NCI-H2196 treated with DMSO at 0.1 percent for 48 hours (cell line): ENCODE measurements around the gene MSANTD2.

Experiments
- DNase-seq: peaks from one replicate; lab custom pipeline; 2025; ENCODE audit not compliant: unreplicated experiment; lab: John Stamatoyannopoulos, UW

Gene MSANTD2

DNA sequence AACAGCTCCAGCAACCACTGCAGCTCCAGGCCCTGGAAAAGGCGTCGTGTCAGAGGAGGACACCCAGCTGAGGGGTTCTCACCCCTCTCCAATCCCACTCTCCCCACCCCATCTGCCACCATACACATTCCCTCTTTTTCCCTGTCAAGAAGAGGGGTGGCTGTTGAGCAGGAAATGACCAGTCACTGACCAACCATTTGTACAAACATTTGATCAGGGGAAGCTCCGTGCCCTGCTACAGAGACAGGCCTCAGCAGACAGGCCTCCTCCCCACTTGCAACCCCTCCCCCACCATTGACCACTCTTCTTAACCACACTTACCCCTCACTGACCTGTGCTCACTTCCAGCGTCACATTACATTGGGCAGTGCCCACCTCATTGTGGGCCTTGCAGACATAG is 45.9 kb downstream of the MSANTD2 start:
- no peak for DNase-seq

GRCh38 chr11:124753624-124754023 is 46.6 kb downstream of the MSANTD2 start:
- DNase-seq: no peak

GRCh38 chr11:124753205-124753604 is 47.0 kb downstream of the MSANTD2 start:
- no peak for DNase-seq

DNA sequence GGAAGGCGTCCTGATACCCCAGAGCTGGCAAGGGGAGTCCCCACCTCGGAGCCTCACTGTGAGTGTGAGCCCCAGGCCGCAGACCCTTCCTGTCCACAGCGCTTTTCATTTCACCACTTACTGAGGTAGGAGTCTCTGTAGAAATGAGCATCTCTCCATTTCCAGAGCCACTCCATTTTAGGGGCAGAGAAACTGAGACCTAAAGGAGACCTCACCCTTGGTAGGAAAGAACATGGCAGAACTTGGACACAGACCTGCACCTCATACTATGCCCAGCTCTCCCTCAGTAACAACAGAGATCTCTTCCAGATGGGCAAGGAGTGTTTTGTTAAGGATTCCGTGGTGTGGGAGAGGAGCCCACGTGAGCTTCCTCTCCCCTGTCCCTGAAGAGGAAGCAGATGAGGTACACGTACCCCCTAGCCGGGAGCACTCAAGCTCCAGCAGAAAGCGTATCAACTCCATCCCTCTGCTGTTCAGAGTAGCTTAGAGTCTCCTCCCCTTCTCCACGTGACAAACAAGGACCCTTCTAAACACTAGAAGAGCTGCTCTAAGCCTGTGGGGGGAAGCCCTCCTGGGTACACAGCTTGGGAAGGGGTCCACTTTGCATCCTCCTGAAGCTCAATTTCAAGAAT is 47.6 kb downstream of the MSANTD2 start:
- DNase-seq: no peak

DNA sequence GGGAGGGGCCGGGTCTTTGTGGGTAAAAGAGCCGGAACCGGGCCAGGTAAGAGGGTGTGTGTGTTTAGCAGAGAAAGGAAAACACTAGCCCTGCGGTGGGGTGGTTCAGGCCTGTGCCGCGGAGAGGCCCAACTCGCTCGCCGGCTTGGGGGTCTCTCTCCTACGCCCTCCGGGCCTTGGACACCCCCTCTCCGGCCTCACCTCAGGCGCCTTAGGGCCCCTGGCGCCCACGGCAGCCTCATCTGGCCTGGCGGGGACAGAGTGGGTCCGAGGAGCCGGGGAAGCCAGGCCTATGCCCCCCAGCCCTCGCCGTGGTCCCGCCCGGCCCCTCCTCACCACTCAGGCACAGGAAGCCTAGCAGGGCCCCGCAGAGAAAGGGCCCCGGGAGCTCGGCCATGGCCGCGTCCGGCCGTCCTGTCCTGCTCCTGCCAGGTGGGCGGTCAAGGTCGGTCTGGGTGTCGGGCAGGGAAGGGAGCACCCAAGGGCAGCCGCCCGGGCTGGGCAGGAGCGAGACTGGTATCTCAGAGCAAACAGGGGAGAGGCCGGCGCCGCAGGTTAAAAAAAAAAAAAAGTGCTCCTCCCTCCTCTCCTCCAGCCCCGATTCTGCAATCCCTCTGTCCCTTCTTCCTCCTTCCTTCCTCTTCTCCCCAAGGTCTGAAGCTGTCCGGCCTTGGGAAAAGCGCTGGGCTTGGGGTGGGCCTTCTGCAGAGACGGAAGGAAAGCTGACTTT is 48.3 kb downstream of the MSANTD2 start, which contains the start of gene VSIG2:
Gene VSIG2 (minus strand): TSS at position 515 of the 730 bp plus-strand sequence. CDS start 118 bp downstream, at position 397.
- DNase-seq: no peak

DNA sequence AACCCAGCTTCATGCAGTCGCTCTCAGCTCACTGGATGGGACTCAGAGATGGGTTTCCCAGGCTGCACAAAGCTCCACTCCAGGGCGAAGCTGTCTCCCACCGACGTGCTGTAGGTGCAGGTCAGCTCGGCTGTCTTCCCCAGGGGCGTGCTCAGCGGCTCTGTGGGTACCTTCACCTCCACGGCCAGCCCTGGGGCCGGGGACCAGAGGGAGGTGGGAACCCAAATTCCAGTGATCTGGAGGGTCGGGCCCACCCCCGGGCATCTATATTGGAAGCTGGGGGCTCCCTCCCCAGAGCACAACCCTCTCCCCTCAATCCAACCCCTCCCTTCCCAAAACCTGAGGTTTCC is 48.8 kb downstream of the MSANTD2 start:
- no peak for DNase-seq

DNA sequence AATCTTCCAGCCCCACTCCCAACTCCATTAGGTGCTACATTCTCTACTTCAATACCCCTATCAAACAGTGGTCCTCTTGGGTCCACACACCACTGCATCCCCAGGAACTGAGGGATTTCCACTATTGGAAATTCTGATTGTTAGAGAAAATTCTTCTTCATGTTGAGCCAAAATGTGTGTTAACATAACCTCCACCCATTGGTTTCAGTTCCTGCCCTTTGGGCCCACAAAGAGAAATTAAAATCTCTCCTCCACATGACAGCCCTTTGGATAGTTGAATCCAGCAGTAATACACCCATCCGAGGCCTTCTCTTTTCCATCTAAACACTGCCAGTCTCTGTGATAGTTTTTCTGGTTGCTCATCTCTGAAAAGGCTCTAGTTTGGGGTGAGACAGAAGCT is 50.3 kb downstream of the MSANTD2 start:
- no peak for DNase-seq

- no peak for DNase-seq
These were observed 51.5 kb downstream of the MSANTD2 start for GRCh38 chr11:124748481-124749343.

GRCh38 chr11:124748100-124748418 is 52.1 kb downstream of the MSANTD2 start:
- no peak for DNase-seq

GRCh38 chr11:124747406-124748099 is 52.7 kb downstream of the MSANTD2 start:
- no peak for DNase-seq

GRCh38 chr11:124746621-124747243 is 53.5 kb downstream of the MSANTD2 start:
- peak; percentile 76 for DNase-seq

- DNase-seq: no peak
These were observed 54.2 kb downstream of the MSANTD2 start for GRCh38 chr11:124745835-124746620.

DNA sequence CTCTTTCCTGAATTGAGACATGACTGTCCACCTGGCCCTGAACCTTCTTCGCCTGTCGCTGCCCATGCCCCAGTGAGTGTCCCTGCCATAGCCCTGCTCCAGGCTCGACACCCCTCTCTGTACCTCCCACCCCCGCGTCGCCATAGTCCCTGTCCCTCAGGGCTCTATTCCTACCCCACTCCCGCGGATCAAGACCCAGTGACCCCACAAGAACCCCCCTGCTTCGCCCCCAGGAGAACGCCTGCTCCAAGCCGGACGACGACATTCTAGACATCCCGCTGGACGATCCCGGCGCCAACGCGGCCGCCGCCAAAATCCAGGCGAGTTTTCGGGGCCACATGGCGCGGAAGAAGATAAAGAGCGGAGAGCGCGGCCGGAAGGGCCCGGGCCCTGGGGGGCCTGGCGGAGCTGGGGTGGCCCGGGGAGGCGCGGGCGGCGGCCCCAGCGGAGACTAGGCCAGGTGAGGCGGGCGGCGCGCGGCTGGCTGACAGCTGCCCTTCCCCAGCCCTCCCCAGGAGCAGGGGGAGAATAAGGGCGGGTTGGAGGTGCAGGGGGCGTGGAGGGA is 54.9 kb downstream of the MSANTD2 start:
- no peak for DNase-seq

- no peak for DNase-seq
These were observed 57.2 kb downstream of the MSANTD2 start for GRCh38 chr11:124743050-124743449.

- no peak for DNase-seq
These were observed 57.7 kb downstream of the MSANTD2 start for GRCh38 chr11:124742555-124742954.

DNA sequence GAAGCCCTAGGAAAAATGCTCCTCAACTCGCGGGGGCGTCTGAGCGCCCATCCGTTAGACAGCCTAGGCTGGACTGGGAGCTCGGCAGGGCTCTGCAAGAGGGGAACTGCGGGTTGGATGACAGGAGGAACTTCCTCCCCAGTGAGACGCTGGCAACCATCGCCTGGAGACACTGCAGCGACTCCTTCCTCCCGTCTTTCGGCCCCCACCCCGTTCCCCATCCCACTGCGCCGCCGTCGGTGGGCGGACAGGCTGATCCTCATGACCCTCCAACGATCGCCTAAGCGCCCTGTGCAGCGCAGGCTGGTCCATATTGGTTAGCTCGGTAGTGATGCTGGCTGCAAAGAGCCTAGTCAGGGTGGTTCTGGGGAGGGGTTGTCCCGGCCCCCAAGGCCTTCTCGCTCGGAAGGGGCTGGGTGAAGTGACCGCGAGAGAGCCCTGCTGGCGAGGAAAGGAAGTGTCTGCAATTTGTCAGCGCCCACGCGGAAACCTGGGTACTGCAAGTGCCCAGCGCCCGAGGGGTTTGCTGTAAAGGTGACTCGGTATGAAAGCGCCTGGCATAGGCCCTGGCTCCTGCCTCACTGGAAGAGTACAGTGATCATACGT is 59.8 kb downstream of the MSANTD2 start:
- no peak for DNase-seq

DNA sequence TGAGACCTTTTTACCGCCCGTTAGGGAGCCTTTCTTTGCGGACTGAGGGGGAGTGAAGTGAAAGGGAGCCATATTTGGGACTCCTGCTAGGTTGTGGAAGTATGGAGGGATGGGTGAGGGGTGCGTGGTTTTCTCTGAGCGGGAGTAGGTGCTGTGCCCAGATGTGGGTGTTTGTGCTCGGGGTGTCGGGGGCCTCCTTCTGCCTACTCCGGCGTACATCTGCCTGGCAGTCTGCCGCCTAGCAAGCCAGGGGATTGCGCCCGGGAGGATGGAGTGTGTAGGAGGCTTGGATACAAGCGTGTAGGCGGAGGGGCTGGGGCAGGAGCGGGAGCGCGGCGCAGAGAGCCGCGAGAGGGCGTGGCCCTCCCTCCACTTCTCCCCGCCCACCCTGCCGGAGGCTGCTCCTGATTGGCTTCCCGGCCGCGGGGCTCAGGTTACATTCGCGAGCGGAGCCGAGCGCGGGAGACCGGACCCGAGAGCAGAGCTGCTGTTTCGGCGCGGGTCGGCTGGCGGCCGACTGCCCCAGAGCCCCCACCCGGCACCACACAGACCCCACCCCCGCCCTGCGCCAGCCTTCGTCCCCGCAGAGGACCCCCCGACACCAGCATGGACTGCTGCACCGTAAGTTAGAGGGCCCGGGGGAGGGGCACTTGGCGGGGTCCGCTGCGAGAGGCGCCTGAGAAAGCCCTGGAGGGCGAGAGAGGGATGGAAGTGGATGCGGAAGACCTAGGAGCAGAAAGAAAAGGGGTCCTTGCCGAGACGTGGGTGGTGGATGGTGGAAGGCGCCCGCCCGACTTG is 60.5 kb downstream of the MSANTD2 start, which contains the start of gene NRGN:
Gene NRGN (plus strand): TSS at position 464 of the 798 bp plus-strand sequence. CDS start 143 bp downstream, at position 607.
- peak; percentile 93 for DNase-seq

DNA sequence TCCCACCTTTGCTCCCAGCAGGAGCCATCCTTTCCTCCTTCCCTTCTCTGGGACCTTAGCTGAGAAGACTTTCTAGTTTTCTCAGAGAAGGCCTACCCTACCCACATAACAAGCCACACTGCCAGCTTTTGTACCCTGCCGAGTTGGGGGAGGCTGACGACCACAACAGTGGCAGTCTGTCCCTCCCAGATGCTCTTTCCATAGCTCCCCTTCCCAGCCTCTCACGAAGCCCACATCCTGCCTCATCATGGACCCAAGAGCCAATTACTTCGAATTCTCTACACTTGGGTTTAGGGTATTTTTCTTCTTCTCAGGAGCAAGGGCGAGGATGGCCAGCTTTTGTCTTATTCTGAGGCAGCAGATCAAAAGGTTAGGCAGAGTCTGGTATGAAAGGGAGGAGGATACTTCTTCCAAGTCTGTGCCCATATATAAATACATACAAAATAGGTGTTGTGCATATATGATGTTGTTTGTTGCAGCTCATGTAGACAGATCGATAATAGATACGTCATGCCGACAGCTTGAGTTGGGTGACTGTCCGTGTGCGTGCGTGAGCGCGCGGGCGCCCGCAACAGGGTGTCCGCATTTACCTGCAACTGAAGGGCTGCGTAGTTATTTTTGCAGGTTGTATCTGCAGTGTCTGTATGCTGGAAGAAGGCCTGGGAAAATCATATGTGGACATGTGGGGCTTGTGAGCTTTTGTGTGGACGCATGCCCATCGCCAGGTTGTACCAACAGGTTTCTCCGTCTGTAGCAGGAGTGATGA is 61.3 kb downstream of the MSANTD2 start:
- DNase-seq: no peak
